HG03175 (cell line): ENCODE results near the gene LRBA.
A peak's percentile ranks its signal among the peaks of the same experiment; 100 is the strongest.

Source experiments
- ATAC-seq: cut with Tn5 transposase; IDR thresholded peaks from one replicate; pipeline ENCODE4 v1.9.1; 2021; ENCODE audit warnings: mild to moderate bottlenecking, moderate library complexity; ENCODE audit not compliant: unreplicated experiment

LRBA gene

GRCh38 chr4:150315175-150315574 lies 699.9 kb downstream of the LRBA start:
- ATAC-seq = no peak

- ATAC-seq = no peak
These were observed 701.1 kb downstream of the LRBA start for GRCh38 chr4:150314031-150314430.

- ATAC-seq = no peak
These were observed 704.8 kb downstream of the LRBA start for GRCh38 chr4:150310159-150310895.

- ATAC-seq = no peak
These were observed 706.1 kb downstream of the LRBA start for GRCh38 chr4:150308824-150309472.

GRCh38 chr4:150306719-150307118 lies 708.4 kb downstream of the LRBA start:
- no peak for ATAC-seq

- ATAC-seq = no peak
These were observed 709.1 kb downstream of the LRBA start for GRCh38 chr4:150305995-150306394.

GRCh38 chr4:150302553-150302952 lies 712.5 kb downstream of the LRBA start:
- ATAC-seq = no peak

- ATAC-seq = no peak
These were observed 715.3 kb downstream of the LRBA start for GRCh38 chr4:150299816-150300215.

GRCh38 chr4:150297861-150298474 lies 717.1 kb downstream of the LRBA start:
- peak; percentile 53 for ATAC-seq

- no peak for ATAC-seq
These were observed 725.2 kb downstream of the LRBA start for GRCh38 chr4:150289881-150290280.

- no peak for ATAC-seq
These were observed 725.9 kb downstream of the LRBA start for GRCh38 chr4:150289198-150289597.

- ATAC-seq = no peak
These were observed 728.4 kb downstream of the LRBA start for GRCh38 chr4:150286656-150287055.

- no peak for ATAC-seq
These were observed 731.4 kb downstream of the LRBA start for GRCh38 chr4:150283689-150284088.

GRCh38 chr4:150280975-150281374 lies 734.1 kb downstream of the LRBA start:
- ATAC-seq = no peak

GRCh38 chr4:150280081-150280895 lies 734.8 kb downstream of the LRBA start:
- no peak for ATAC-seq

GRCh38 chr4:150278206-150278605 lies 736.9 kb downstream of the LRBA start:
- ATAC-seq = no peak

GRCh38 chr4:150268444-150268843 lies 746.6 kb downstream of the LRBA start:
- ATAC-seq = no peak

- ATAC-seq = no peak
These were observed 749.3 kb downstream of the LRBA start for GRCh38 chr4:150265806-150266205.

GRCh38 chr4:150264595-150265161 lies 750.4 kb downstream of the LRBA start:
- ATAC-seq = no peak

GRCh38 chr4:150262611-150263010 lies 752.5 kb downstream of the LRBA start:
- ATAC-seq = no peak

GRCh38 chr4:150261571-150261970 lies 753.5 kb downstream of the LRBA start:
- ATAC-seq = no peak
